ENCODE data around the gene KIAA0232.

Gene KIAA0232

GRCh38 chr4:6916587-6917460 is 134.3 kb downstream of the KIAA0232 start:
- peak in 1 of 2 donors; percentile 49 for DNase-seq (ENCODE audit: low read depth in 2 of 2)

DNA sequence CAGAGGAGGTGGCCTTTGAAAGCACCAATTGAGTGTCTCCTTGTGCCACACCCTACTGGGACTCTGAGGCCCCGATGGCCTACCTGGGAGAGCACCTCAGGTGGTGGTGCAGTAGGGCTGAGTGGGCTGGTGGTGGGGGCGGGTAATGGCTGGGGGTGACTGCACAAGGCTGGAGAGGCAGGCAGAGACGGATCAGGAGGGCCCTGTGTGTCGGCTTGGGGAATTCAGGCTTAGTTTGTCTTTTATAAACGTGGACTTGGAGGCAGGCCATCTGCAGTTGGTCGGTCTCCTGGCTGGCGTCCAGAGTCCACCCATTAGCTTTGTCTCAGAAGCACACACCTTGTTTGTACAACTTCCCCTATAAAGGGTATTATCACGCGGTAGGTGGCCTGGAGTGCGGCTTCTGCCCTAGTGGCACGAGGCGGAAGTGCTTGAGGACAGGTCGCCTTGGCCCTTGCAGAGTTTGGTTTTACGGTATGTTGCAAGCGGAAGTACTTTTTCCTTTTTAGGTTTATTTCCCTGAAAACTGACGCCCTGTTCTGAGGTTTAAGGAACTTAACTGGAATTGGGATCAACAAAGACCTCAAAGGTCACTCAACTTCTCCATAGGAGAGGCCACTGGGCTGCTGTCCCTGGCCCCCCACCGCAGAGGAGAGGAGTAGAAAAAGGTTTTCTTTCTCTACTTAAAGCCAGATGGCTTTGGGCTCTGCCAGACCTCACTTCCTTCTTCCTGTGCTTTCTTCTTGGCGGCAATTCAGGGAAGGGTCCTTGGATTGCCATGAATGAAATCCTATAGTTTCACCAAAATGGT is 135.1 kb downstream of the KIAA0232 start:
- DNase-seq (ENCODE audit: low read depth in 2 of 2) = no peak

DNA sequence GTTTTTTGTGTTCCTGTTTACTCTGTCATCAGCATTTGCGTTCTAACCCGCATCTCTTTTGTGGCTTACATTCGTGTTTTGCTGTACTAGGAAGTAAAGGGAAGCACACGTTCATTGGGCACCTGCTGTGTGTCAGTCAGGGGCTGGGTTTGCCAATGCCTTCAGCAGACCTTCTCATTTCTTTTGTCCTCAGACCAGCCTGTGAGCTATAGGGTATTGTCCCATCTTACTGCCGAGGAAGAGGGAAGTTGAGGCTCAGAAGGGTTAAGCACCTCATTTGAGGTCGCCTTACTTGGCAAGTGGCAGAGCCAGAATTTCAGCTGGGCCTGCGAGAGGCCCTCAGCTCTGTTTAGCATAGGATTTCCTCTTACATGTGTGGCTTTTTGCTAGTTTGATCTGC is 135.8 kb downstream of the KIAA0232 start:
- DNase-seq (ENCODE audit: low read depth in 2 of 2) = no peak

- no peak for DNase-seq (ENCODE audit: low read depth in 2 of 2)
Measured at GRCh38 chr4:6920171-6920570, 137.6 kb downstream of the KIAA0232 start.

DNA sequence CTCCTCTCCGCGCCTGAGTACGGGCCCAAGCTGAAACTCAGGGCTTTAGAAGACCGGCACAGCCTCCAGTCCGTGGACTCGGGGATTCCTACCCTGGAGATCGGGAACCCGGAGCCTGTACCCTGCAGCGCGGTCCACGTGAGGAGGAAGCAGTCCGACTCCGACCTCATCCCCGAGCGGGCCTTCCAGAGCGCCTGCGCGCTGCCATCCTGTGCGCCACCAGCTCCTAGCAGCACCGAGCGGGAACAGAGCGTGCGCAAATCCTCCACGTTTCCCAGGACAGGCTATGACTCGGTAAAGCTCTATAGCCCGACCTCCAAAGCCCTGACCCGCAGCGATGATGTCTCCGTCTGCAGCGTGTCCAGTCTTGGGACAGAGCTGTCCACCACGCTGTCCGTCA is 141.0 kb downstream of the KIAA0232 start:
- no peak for DNase-seq (ENCODE audit: low read depth in 2 of 2)

GRCh38 chr4:6924361-6924779 is 141.8 kb downstream of the KIAA0232 start:
- no peak for DNase-seq (ENCODE audit: low read depth in 2 of 2)

- DNase-seq (ENCODE audit: low read depth in 2 of 2) = no peak
Measured at GRCh38 chr4:6925357-6925836, 142.9 kb downstream of the KIAA0232 start.

DNA sequence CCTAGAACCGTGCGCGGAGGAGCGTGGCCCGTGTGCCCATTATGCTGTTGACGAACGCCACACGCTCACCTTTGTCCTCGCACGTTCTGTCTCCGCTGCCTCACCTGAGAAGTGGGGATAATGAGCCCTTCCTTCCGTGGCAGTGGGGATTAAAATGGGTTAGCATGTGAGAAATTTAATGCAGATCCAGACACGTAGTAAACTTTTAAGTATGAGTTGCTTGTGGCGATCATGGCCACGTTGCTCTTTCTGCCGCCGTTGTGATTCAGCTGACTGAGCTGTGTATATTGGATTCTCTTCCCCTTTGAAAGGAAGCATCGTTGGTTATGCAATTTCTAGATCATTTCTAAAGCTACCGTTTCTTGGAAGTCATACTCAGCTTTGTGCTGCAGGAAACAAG is 143.6 kb downstream of the KIAA0232 start:
- DNase-seq (ENCODE audit: low read depth in 2 of 2) = no peak

- no peak for DNase-seq (ENCODE audit: low read depth in 2 of 2)
Measured at GRCh38 chr4:6926681-6927478, 144.4 kb downstream of the KIAA0232 start.

GRCh38 chr4:6928081-6928480 is 145.6 kb downstream of the KIAA0232 start:
- DNase-seq (ENCODE audit: low read depth in 2 of 2) = no peak

GRCh38 chr4:6929339-6929811 is 146.8 kb downstream of the KIAA0232 start:
- no peak for DNase-seq (ENCODE audit: low read depth in 2 of 2)

- no peak for DNase-seq (ENCODE audit: low read depth in 2 of 2)
Measured at GRCh38 chr4:6929812-6930464, 147.4 kb downstream of the KIAA0232 start.

DNA sequence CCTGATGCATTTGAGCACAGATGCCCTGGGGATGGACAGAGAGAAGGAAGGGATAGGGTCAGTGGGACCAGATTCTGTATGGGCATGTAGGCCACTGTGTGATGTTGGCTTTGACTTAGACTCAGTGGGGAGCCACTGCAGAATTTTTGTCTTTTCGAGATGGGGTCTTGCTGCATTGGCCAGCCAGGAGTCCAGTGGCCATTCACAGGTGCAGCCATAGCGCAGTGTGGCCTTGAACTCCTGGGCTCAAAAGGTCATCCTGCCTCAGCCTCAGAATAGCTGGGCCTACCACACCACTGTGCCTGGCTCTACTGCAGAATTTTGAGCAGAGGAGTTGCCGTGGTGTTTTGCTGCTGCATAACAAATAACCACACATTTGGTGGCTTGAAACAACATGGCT is 149.9 kb downstream of the KIAA0232 start:
- no peak for DNase-seq (ENCODE audit: low read depth in 2 of 2)

DNA sequence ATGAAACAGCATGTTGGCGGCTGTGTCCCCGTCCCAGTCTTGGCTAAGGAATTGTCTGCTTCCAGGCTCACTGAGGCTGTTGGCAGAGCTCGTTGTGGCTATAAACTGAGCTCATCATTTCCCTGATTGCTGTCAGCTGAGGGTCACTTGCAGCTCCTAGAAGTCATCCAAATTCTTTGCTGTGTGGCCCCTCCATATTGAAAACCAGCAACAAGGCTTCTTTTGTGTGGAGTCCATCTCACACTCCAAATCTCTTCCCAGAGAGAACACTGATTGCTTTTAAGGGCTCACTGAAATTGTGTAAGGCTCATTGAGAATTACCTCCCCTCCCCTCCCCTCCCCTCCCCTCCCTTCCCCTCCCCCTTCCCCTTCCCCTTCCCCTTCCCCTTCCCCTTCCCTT is 150.4 kb downstream of the KIAA0232 start:
- DNase-seq (ENCODE audit: low read depth in 2 of 2) = no peak
